Measurements from ENCODE around the gene SPTBN1. TPM values are rescaled to one million over a fixed set of nuclear protein-coding genes. Genes with fewer than 3 reads are reported as not detected.
A peak's percentile ranks its signal among the peaks of the same experiment; 100 is the strongest.

The SPTBN1 gene
- total and polyA plus RNA-seq, 9 of the 15 experiments (the other 6 are each of a cell fraction or from before 2014, with no cell fraction given): 8.9 to 66.8 (median 31.4) TPM

GRCh38 chr2:54560146-54560881, 104.2 kb downstream of the SPTBN1 start (continued):
- peak; percentile 26; the same call in 1 of the 2 replicates for TF ChIP-seq TOE1 (IDR thresholded peaks at IDR 0.05; ENCODE audit: borderline replicate concordance)
- TF ChIP-seq TOE1 (CRISPR knock-in tag; IDR thresholded peaks at IDR 0.05; ENCODE audit: borderline replicate concordance, low read depth): no peak
- no peak for TF ChIP-seq ZC3H8 (IDR thresholded peaks at IDR 0.05)
- TF ChIP-seq, protein P1, sequence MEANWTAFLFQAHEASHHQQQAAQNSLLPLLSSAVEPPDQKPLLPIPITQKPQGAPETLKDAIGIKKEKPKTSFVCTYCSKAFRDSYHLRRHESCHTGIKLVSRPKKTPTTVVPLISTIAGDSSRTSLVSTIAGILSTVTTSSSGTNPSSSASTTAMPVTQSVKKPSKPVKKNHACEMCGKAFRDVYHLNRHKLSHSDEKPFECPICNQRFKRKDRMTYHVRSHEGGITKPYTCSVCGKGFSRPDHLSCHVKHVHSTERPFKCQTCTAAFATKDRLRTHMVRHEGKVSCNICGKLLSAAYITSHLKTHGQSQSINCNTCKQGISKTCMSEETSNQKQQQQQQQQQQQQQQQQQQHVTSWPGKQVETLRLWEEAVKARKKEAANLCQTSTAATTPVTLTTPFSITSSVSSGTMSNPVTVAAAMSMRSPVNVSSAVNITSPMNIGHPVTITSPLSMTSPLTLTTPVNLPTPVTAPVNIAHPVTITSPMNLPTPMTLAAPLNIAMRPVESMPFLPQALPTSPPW (CRISPR knock-in tag; IDR thresholded peaks at IDR 0.05): 0 out of 2 replicates have a peak, but pooled peaks have one; percentile 10
- no peak for TF ChIP-seq ESRRA (IDR thresholded peaks at IDR 0.05; ENCODE audit: borderline replicate concordance, low read depth)
- no peak for TF ChIP-seq STAT5A (IDR thresholded peaks at IDR 0.05; ENCODE audit: borderline replicate concordance, low read length)
- TF ChIP-seq TGIF2 (CRISPR knock-in tag; IDR thresholded peaks at IDR 0.05): no peak
- peak; percentile 30 for TF ChIP-seq TAF9B (IDR thresholded peaks at IDR 0.05; ENCODE audit: partially characterized antibody)
- TF ChIP-seq, protein P2, sequence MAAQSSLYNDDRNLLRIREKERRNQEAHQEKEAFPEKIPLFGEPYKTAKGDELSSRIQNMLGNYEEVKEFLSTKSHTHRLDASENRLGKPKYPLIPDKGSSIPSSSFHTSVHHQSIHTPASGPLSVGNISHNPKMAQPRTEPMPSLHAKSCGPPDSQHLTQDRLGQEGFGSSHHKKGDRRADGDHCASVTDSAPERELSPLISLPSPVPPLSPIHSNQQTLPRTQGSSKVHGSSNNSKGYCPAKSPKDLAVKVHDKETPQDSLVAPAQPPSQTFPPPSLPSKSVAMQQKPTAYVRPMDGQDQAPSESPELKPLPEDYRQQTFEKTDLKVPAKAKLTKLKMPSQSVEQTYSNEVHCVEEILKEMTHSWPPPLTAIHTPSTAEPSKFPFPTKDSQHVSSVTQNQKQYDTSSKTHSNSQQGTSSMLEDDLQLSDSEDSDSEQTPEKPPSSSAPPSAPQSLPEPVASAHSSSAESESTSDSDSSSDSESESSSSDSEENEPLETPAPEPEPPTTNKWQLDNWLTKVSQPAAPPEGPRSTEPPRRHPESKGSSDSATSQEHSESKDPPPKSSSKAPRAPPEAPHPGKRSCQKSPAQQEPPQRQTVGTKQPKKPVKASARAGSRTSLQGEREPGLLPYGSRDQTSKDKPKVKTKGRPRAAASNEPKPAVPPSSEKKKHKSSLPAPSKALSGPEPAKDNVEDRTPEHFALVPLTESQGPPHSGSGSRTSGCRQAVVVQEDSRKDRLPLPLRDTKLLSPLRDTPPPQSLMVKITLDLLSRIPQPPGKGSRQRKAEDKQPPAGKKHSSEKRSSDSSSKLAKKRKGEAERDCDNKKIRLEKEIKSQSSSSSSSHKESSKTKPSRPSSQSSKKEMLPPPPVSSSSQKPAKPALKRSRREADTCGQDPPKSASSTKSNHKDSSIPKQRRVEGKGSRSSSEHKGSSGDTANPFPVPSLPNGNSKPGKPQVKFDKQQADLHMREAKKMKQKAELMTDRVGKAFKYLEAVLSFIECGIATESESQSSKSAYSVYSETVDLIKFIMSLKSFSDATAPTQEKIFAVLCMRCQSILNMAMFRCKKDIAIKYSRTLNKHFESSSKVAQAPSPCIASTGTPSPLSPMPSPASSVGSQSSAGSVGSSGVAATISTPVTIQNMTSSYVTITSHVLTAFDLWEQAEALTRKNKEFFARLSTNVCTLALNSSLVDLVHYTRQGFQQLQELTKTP (IDR thresholded peaks at IDR 0.05; ENCODE audit: low read depth in 1 of 2, partially characterized antibody in 2 of 2): no peak
- TF ChIP-seq U2AF2 (optimal IDR thresholded peaks at IDR 0.05; ENCODE audit: low read depth, low read length): no peak
- TF ChIP-seq SAP30 (IDR thresholded peaks at IDR 0.05; ENCODE audit: borderline replicate concordance, insufficient read depth, low read depth, low read length, poor library complexity, severe bottlenecking): no peak
- TF ChIP-seq ZNF431 (CRISPR knock-in tag; IDR thresholded peaks at IDR 0.05): no peak
- TF ChIP-seq ILF3 (IDR thresholded peaks at IDR 0.05; ENCODE audit: borderline replicate concordance): no peak
- peak; percentile 95 for TF ChIP-seq ZNF384 (IDR thresholded peaks at IDR 0.05; ENCODE audit: low read depth, low read length)
- TF ChIP-seq PBX2 (CRISPR knock-in tag; IDR thresholded peaks at IDR 0.05; ENCODE audit: low read depth): no peak
- TF ChIP-seq PBX2 (tag; conservative IDR thresholded peaks at IDR 0.05; ENCODE audit: low read depth): no peak

All from K562 (cell line).